Ishikawa (cell line): ENCODE results near the gene TTC3.

Experiments used
- CEBPB ChIP-seq: IDR thresholded peaks from 2 replicates; pipeline ENCODE4 v1.6.1; 2012
- EP300 ChIP-seq: IDR thresholded peaks from 2 replicates; pipeline ENCODE4 v1.6.1; 2012; ENCODE audit warnings: borderline replicate concordance
- RAD21 ChIP-seq: IDR thresholded peaks from 2 replicates; pipeline ENCODE4 v1.6.1; 2012; ENCODE audit warnings: low read depth
- TAF1 ChIP-seq: IDR thresholded peaks from 2 replicates; pipeline ENCODE4 v1.6.1; 2012; ENCODE audit warnings: low read depth, mild to moderate bottlenecking

DNA sequence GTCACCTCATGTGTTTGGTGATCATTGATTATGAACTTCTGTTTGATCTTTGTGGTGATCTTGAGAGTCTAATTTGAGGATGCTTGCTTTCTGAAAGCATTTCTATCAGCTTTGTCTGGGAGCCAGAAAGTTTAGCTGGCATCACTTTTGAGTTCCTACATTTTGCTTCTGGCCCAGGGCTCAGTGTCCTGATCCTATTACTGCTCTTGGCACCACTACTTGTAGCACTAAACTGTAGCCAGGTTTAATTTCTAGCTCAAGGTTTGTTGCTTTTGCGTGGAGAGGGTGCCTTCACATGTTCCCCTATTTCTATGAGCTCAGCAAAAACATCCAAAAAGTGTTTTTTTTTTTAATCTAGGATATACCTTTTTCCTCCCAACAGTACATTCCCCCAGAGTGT, 9.3 kb downstream of the TTC3 start:
- TF ChIP-seq CEBPB (no peak), RAD21 (no peak), TAF1 (no peak), EP300 (no peak)
